ENCODE results near the gene RNF103.

RNF103 gene

GRCh38 chr2:86624267-86624547 is 542 bp upstream of the RNF103 start:
- no peak for TF ChIP-seq ZNF707 (tag by site-specific recombination; IDR thresholded peaks at IDR 0.05)
- no peak for TF ChIP-seq ZNF626 (tag by site-specific recombination; IDR thresholded peaks at IDR 0.05)
- no peak for TF ChIP-seq REST (tag by site-specific recombination; IDR thresholded peaks at IDR 0.05)
- 0 out of 2 replicates have a peak, but pooled peaks have one; percentile 7 for TF ChIP-seq ZNF324 (tag by site-specific recombination; IDR thresholded peaks at IDR 0.05)
- ChIA-PET POLR2A (no interaction called here), CTCF (no interaction called here)
- H3K27ac ChIP-seq (ENCODE audit: extremely low read depth, low read depth, low read length): peak overlapping the region; percentile 94; the same call in 1 of the 2 replicates
- no peak overlapping the region for H3K4me3 ChIP-seq (ENCODE audit: low read depth, low read length)
- no peaks in the 10 kb centered on the region for H3K4me1 ChIP-seq (ENCODE audit: control insufficient read depth, insufficient read depth, low read length)
- peaks cover 4 to 11% of the 10 kb centered on the region in 2 experiments; a peak in 2 of 3 replicates for H3K36me3 ChIP-seq (ENCODE audit: control insufficient read depth in 2 of 2, insufficient read depth in 1 of 2, low read length in 2 of 2)
- H3K9me3 ChIP-seq (ENCODE audit: control insufficient read depth, insufficient read depth, low read depth, low read length): no peaks in the 10 kb centered on the region

GRCh38 chr2:86623043-86623493 is 597 bp downstream of the RNF103 start:
- TF ChIP-seq ZBTB11 (tag by site-specific recombination; conservative IDR thresholded peaks at IDR 0.05; ENCODE audit: low read depth): peak; percentile 43
- peak; percentile 22; the same call in 1 of the 2 replicates for TF ChIP-seq SP2 (tag by site-specific recombination; IDR thresholded peaks at IDR 0.05)
- peak; percentile 50 for TF ChIP-seq GLIS2 (tag by site-specific recombination; IDR thresholded peaks at IDR 0.05)
- TF ChIP-seq ZNF10 (tag by site-specific recombination; IDR thresholded peaks at IDR 0.05): peak; percentile 91
- TF ChIP-seq ZNF214 (tag by site-specific recombination; IDR thresholded peaks at IDR 0.05; ENCODE audit: borderline replicate concordance): no peak
- peak; percentile 81 for TF ChIP-seq ZBTB26 (tag by site-specific recombination; optimal IDR thresholded peaks at IDR 0.05)
- H3K9me3 ChIP-seq (ENCODE audit: control insufficient read depth, insufficient read depth, low read depth, low read length): no peaks in the 10 kb centered on the region
- peak overlapping the region; percentile 94 for H3K27ac ChIP-seq (ENCODE audit: extremely low read depth, low read depth, low read length)
- no peaks in the 10 kb centered on the region for H3K4me1 ChIP-seq (ENCODE audit: control insufficient read depth, insufficient read depth, low read length)
- CTCF ChIA-PET: no interaction called here
- peaks cover 12 to 22% of the 10 kb centered on the region in 2 experiments; a peak in 2 of 3 replicates for H3K36me3 ChIP-seq (ENCODE audit: control insufficient read depth in 2 of 2, insufficient read depth in 1 of 2, low read length in 2 of 2)
- POLR2A ChIA-PET: interaction anchor here (1.1 to 2.5 kb wide), 2 partner anchors 182 to 427 kb away, joined by 3 to 18 read pairs; partner anchors contain the start of genes IMMT and KDM3A
- H3K4me3 ChIP-seq (ENCODE audit: low read depth, low read length): peak overlapping the region; percentile 74

GRCh38 chr2:86622519-86623042 is 1.1 kb downstream of the RNF103 start:
- CTCF ChIA-PET: interaction anchor here (1.5 kb wide), 1 partner anchor 13 kb away, joined by 3 read pairs; no protein-coding TSS in a partner anchor
- H3K4me3 ChIP-seq (ENCODE audit: low read depth, low read length): peak overlapping the region; percentile 74
- POLR2A ChIA-PET: interaction anchor here (1.1 to 2.5 kb wide), 3 partner anchors 80 to 427 kb away, joined by 3 to 18 read pairs (median 3); partner anchors contain the start of genes IMMT and KDM3A
- no peaks in the 10 kb centered on the region for H3K9me3 ChIP-seq (ENCODE audit: control insufficient read depth, insufficient read depth, low read depth, low read length)
- peak overlapping the region; percentile 94 for H3K27ac ChIP-seq (ENCODE audit: extremely low read depth, low read depth, low read length)
- H3K36me3 ChIP-seq (ENCODE audit: control insufficient read depth in 2 of 2, insufficient read depth in 1 of 2, low read length in 2 of 2): peaks cover 12 to 26% of the 10 kb centered on the region in 2 experiments; a peak in 2 of 3 replicates
- no peaks in the 10 kb centered on the region for H3K4me1 ChIP-seq (ENCODE audit: control insufficient read depth, insufficient read depth, low read length)
- 0 out of 2 replicates have a peak, but pooled peaks have one; percentile 29 for TF ChIP-seq HIC1 (tag by site-specific recombination; IDR thresholded peaks at IDR 0.05)
- TF ChIP-seq KLF9 (tag by site-specific recombination; IDR thresholded peaks at IDR 0.05; ENCODE audit: low read depth): no peak
- TF ChIP-seq ZNF426 (tag by site-specific recombination; IDR thresholded peaks at IDR 0.05): no peak
- TF ChIP-seq ZNF558 (tag by site-specific recombination; IDR thresholded peaks at IDR 0.05): no peak
- TF ChIP-seq ZBTB8A (tag by site-specific recombination; IDR thresholded peaks at IDR 0.05): no peak
- TF ChIP-seq GFI1B (tag by site-specific recombination; IDR thresholded peaks at IDR 0.05): no peak
- TF ChIP-seq ZBTB6 (tag by site-specific recombination; IDR thresholded peaks at IDR 0.05): no peak
- TF ChIP-seq PRDM1 (tag by site-specific recombination; IDR thresholded peaks at IDR 0.05): no peak
- peak; percentile 38; the same call in 1 of the 2 replicates for TF ChIP-seq ZNF341 (tag by site-specific recombination; IDR thresholded peaks at IDR 0.05; ENCODE audit: low read depth)

Data from HEK293 (cell line).